H9 (cell line): ENCODE results near the gene PGAM4. TPM values are rescaled to one million over a fixed set of nuclear protein-coding genes. Genes with fewer than 3 reads are reported as not detected.

ENCODE experiments used
- DNase-seq: peaks from one replicate; pipeline ENCODE4 v3.0.0-alpha.2; 2017
- H2AFZ ChIP-seq: one replicate; pipeline ENCODE4 v1.6.1; 2013; ENCODE audit warnings: mild to moderate bottlenecking, low read length, control low read depth, moderate library complexity
- H2AK5ac ChIP-seq: 2 replicates; pipeline ENCODE4 v1.6.1; 2013; ENCODE audit warnings: low read length, control low read depth, mixed read lengths; ENCODE audit not compliant: insufficient read length
- H2BK120ac ChIP-seq: one replicate; pipeline ENCODE4 v1.6.1; 2013; ENCODE audit warnings: low read depth, mild to moderate bottlenecking, low read length, control low read depth, inconsistent platforms; ENCODE audit not compliant: poor library complexity, severe bottlenecking
- H2BK12ac ChIP-seq: 2 replicates; pipeline ENCODE4 v1.6.1; 2013; ENCODE audit warnings: low read length, control low read depth, mixed read lengths, low read depth; ENCODE audit not compliant: insufficient read length
- H2BK15ac ChIP-seq: 2 replicates; pipeline ENCODE4 v1.6.1; 2013; ENCODE audit warnings: low read depth, low read length, control low read depth
- H2BK20ac ChIP-seq: one replicate; pipeline ENCODE4 v1.6.1; 2013; ENCODE audit warnings: low read depth, mild to moderate bottlenecking, low read length, control low read depth, inconsistent platforms; ENCODE audit not compliant: poor library complexity, severe bottlenecking
- H2BK5ac ChIP-seq: 2 replicates; pipeline ENCODE4 v1.6.1; 2013; ENCODE audit warnings: low read length, control low read depth, mixed read lengths; ENCODE audit not compliant: insufficient read length
- H3K14ac ChIP-seq: 2 replicates; pipeline ENCODE4 v1.6.1; 2013; ENCODE audit warnings: low read length, control low read depth; ENCODE audit not compliant: insufficient read depth
- H3K18ac ChIP-seq: 2 replicates; pipeline ENCODE4 v1.6.1; 2013; ENCODE audit warnings: low read depth, mild to moderate bottlenecking, mixed read lengths, low read length, control low read depth; ENCODE audit not compliant: insufficient read length
- H3K23ac ChIP-seq: 2 replicates; pipeline ENCODE4 v1.6.1; 2013; ENCODE audit warnings: low read length, control low read depth, mixed read lengths, low read depth; ENCODE audit not compliant: insufficient read length
- H3K23me2 ChIP-seq: 2 replicates; pipeline ENCODE4 v1.6.1; 2013; ENCODE audit warnings: low read depth, mild to moderate bottlenecking, mixed read lengths, low read length, control low read depth; ENCODE audit not compliant: insufficient read length, poor library complexity, severe bottlenecking
- H3K27ac ChIP-seq: 2 replicates; pipeline ENCODE4 v1.5.1; 2013; ENCODE audit warnings: low read length, control low read depth, mixed read lengths, low read depth; ENCODE audit not compliant: insufficient read length
- H3K27me3 ChIP-seq: 2 replicates; pipeline ENCODE4 v1.6.1; 2013; ENCODE audit warnings: low read length, control low read depth, inconsistent platforms; ENCODE audit not compliant: insufficient read depth
- H3K4ac ChIP-seq: 2 replicates; pipeline ENCODE4 v1.6.1; 2013; ENCODE audit warnings: low read depth, mild to moderate bottlenecking, control low read depth, inconsistent platforms, low read length, moderate library complexity
- H3K4me1 ChIP-seq: 2 replicates; pipeline ENCODE4 v1.6.1; 2013; ENCODE audit warnings: low read length, control low read depth, inconsistent platforms; ENCODE audit not compliant: insufficient read depth
- H3K4me2 ChIP-seq: 2 replicates; pipeline ENCODE4 v1.6.1; 2013; ENCODE audit warnings: low read length, control low read depth, mixed read lengths; ENCODE audit not compliant: insufficient read length, insufficient read depth
- H3K56ac ChIP-seq: 2 replicates; pipeline ENCODE4 v1.6.1; 2013; ENCODE audit warnings: low read depth, mild to moderate bottlenecking, mixed read lengths, low read length, control low read depth; ENCODE audit not compliant: insufficient read length
- H3K79me1 ChIP-seq: 2 replicates; pipeline ENCODE4 v1.6.1; 2013; ENCODE audit warnings: low read depth, mild to moderate bottlenecking, moderate library complexity, low read length, control low read depth, inconsistent platforms; ENCODE audit not compliant: insufficient read depth, poor library complexity, severe bottlenecking
- H3K79me2 ChIP-seq: 2 replicates; pipeline ENCODE4 v1.6.1; 2013; ENCODE audit warnings: low read length, control low read depth, inconsistent platforms; ENCODE audit not compliant: insufficient read depth
- H3K9ac ChIP-seq: 2 replicates; pipeline ENCODE4 v1.6.1; 2013; ENCODE audit warnings: low read length, control low read depth, mixed read lengths; ENCODE audit not compliant: insufficient read length; ENCODE audit errors: extremely low read depth
- H3K9me3 ChIP-seq: one replicate; pipeline ENCODE4 v1.6.1; 2013; ENCODE audit warnings: low read depth, low read length, inconsistent platforms; ENCODE audit not compliant: control insufficient read depth
- H3T11ph ChIP-seq: one replicate; pipeline ENCODE4 v1.6.1; 2013; ENCODE audit warnings: mild to moderate bottlenecking, low read length, control low read depth, inconsistent platforms
- H4K20me1 ChIP-seq: one replicate; pipeline ENCODE4 v1.6.1; 2013; ENCODE audit not compliant: control insufficient read depth, insufficient read length, insufficient read depth
- H4K5ac ChIP-seq: 2 replicates; pipeline ENCODE4 v1.6.1; 2013; ENCODE audit warnings: low read depth, mild to moderate bottlenecking, mixed read lengths, low read length, control low read depth; ENCODE audit not compliant: insufficient read length
- H4K8ac ChIP-seq: replicated peaks from 2 replicates; pipeline ENCODE4 v1.6.1; 2013; ENCODE audit warnings: low read length, control low read depth, mixed read lengths, low read depth; ENCODE audit not compliant: insufficient read length
- H4K91ac ChIP-seq: 2 replicates; pipeline ENCODE4 v1.6.1; 2013; ENCODE audit warnings: low read depth, mild to moderate bottlenecking, moderate library complexity, mixed read lengths, low read length, control low read depth; ENCODE audit not compliant: insufficient read length
- H3K27ac Mint-ChIP-seq, 3 experiments: 2 replicates in 2 of 3; 3 replicates in 1 of 3; pipeline ENCODE4 v1.8.0; 2020 to 2021; ENCODE audit warnings: mixed read lengths in 3 of 3, mild to moderate bottlenecking in 1 of 3, moderate library complexity in 1 of 3
- H3K27me3 Mint-ChIP-seq: 2 replicates; pipeline ENCODE4 v1.8.0; 2021; ENCODE audit warnings: low read depth, mild to moderate bottlenecking, moderate library complexity, mixed read lengths
- H3K36me3 Mint-ChIP-seq, 3 experiments: 2 replicates in 2 of 3; 3 replicates in 1 of 3; pipeline ENCODE4 v1.8.0; 2020 to 2021; ENCODE audit warnings: low read depth in 3 of 3, mixed read lengths in 3 of 3; ENCODE audit not compliant: insufficient read depth in 1 of 3
- H3K4me1 Mint-ChIP-seq, 2 experiments: 2 replicates each; pipeline ENCODE4 v1.8.0; 2020; ENCODE audit warnings: mixed read lengths in 2 of 2
- H3K4me3 Mint-ChIP-seq, 2 experiments: 2 replicates in 1 of 2; 3 replicates in 1 of 2; pipeline ENCODE4 v1.8.0; 2020 to 2021; ENCODE audit warnings: mild to moderate bottlenecking in 2 of 2, mixed read lengths in 2 of 2, moderate library complexity in 1 of 2
- H3K9me3 Mint-ChIP-seq, 2 experiments: 2 replicates in 1 of 2; 3 replicates in 1 of 2; pipeline ENCODE4 v1.8.0; 2020; ENCODE audit warnings: mild to moderate bottlenecking in 2 of 2, mixed read lengths in 2 of 2, moderate library complexity in 1 of 2
- CTCF ChIP-seq: fragments of 200-600 bp; sonication (generic); conservative IDR thresholded peaks from 3 replicates; pipeline ENCODE4 v1.8.0; 2021; ENCODE audit warnings: antibody characterized with exemption, mild to moderate bottlenecking
- WGBS: extraction: QIAGEN DNeasy Blood & Tissue Kit; methylation state at CpG from one replicate; pipeline ENCODE4 v1.1.7; 2013; ENCODE audit warnings: missing lambda C conversion rate, low lambda C conversion rate, mixed read lengths; ENCODE audit not compliant: insufficient read length; ENCODE audit errors: extremely low coverage; 5-methylcytosine and 5-hydroxymethylcytosine counted together
- total RNA-seq: library from RNA; stranded (reverse); gene quantifications from 2 replicates; pipeline ENCODE4 v1.2.1, GENCODE V29; 2021

Gene PGAM4
- total RNA-seq, 1 experiment from 2014 or later = 0.52 TPM

GRCh38 chrX:77935886-77936285 lies 33.6 kb downstream of the PGAM4 start:
- Histone ChIP-seq H3K79me2 (no peaks in the 10 kb centered on the region), H4K20me1 (no peaks in the 10 kb centered on the region), H3T11ph (no peak overlapping the region), H3K4me1 (no peaks in the 10 kb centered on the region), H3K79me1 (no peaks in the 10 kb centered on the region), H4K5ac (no peak overlapping the region), H4K8ac (no peak overlapping the region), H3K4ac (no peak overlapping the region), H3K9me3 (peaks cover 28% of the 10 kb centered on the region), H3K23ac (no peak overlapping the region), H3K27ac (no peak overlapping the region), H3K23me2 (no peaks in the 10 kb centered on the region), H2BK12ac (no peak overlapping the region), H3K18ac (no peak overlapping the region), H3K14ac (no peak overlapping the region), H3K9ac (no peak overlapping the region), H4K91ac (no peak overlapping the region), H3K4me2 (no peak overlapping the region), H3K27me3 (no peaks in the 10 kb centered on the region), H2BK20ac (no peak overlapping the region), H2AFZ (no peak overlapping the region), H2BK5ac (no peak overlapping the region), H2BK15ac (no peak overlapping the region), H2AK5ac (no peak overlapping the region), H3K56ac (no peak overlapping the region), H2BK120ac (no peak overlapping the region)
- no CpG with 5 or more reads among the region's 1 CpG for WGBS
- Mint-ChIP-seq H3K9me3 (peaks cover 38 to 53% of the 10 kb centered on the region in 2 experiments), H3K36me3 (peaks cover 0 to 7% (median 2%) of the 10 kb centered on the region in 3 experiments; a peak in 5 of 7 replicates), H3K4me1 (no peaks in the 10 kb centered on the region), H3K27me3 (no peaks in the 10 kb centered on the region), H3K4me3 (no peak overlapping the region), H3K27ac (no peak overlapping the region)
- DNase-seq = no peak
- TF ChIP-seq CTCF = no peak
